ENCODE data around the gene PARVB.

The PARVB gene

DNA sequence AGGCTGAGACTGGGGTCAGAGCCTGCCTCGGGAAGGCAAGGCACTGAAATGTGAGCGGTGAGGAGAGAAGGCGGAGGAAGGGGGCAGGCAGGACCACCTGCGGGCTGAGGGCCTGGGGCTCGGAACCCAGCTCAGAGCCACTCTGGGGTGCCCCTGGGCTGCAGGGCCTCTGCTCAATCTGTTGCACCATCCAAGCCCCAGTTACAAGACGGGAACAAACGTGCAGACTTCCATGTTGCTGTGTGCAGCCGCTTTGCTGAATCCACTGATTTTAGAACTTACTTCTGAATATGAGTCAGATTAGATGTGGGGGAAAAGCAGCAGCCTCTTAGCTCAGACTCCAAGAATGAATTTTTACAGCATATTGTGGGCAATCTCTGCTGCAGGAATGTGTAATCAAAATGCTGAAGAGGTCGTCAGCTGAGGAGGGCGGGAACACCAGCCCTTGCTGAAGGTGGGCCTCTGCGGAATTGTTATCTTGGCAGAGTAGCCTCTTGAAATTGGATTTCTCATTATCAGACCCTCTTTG, 178.2 kb downstream of the PARVB start:
- DNase-seq (ENCODE audit: low read depth), result no peak

DNA sequence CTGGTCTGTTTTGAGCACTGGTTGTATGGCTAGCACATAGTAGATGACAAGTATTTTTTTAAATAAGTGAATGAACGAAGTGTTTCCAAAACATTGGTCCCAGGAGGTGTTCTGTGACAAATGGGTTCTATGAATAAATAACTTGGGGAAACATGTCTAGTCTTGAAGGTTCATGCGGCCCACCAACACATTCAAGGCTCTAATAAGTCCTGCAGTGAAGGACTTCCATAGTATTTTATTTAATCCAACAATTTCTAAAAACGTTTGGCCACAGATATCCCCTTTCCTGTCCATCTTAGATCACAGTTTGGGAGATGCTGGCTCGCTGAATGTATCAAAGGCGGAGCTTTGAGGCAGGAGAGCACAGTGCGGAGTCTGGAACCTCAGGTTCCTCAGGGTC, 179.1 kb downstream of the PARVB start:
- DNase-seq (ENCODE audit: low read depth), result no peak

DNA sequence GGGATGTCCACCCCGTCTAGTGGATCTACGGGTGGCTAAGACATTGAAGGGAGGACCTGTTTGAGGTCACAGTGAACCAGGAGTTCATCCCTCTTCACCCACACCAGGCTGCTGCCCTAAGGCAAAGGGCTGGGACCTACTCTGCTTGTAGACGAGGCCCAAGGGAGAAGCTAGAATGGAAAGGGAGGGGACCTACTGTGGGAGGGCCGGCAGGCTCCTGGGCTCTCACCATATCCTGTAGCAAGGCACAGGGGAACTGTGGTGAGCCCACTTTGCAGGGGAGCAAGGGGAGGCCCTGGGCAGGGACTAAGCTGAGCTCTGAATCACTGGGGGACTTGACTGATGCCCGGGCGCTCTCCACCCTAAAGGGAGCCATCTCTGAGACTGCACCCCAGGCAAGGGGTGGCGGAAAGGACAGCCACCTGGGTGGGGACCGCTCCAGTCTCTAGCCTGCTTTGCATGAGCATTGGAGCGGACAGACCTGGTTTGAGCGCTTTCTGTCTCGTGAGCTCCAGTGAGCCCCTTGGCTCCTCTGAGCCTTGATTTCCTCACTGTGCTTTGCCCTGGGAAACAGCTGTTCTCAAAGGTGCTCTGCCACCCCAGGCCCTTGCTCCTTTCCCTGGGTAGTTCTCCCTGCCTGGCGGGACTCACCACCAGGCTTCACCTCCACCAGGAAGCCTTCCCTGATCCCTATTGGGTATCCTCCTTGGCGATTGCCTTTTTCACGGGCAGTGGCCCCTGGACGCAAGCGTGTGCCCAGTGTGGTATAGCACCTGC, 180.8 kb downstream of the PARVB start:
- no peak for DNase-seq (ENCODE audit: low read depth)

DNA sequence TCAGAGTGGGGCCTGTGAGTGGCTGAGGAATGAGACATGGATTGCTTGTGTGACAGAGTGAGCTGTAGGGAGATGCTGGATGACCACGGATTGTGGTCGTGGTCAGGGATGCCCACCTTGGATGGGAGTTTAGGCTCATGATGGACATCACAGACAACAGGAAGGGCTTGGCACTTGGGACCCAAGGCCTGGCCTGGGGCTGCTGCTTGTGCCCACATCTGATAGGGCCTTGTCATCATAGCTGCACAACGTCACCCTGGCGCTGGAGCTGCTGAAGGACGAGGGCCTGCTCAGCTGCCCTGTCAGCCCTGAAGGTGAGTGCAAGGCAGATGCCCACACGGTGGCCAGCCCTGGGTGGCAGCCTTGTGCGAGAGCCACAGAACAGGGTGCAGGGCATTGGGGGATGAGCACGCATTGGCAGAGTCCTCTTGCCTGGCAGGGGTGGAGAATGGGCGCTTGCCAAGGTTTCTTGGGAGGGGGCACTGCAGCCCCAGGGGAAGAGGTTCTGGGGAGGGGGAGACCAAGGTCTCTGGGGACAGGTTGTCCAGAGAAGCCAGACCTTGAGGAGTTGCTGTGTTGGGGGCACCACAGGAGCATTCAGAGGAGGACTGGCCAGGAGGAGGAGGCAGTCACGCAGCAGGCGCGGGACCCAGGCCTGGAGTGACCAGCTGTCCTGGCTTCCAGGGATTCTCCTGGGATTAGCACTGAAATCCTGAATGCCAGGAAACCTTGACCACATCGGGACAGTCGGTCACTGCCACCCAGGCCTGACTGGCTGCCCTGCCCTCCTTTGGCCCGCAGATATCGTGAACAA, 181.6 kb downstream of the PARVB start:
- no peak for DNase-seq (ENCODE audit: low read depth)

DNA sequence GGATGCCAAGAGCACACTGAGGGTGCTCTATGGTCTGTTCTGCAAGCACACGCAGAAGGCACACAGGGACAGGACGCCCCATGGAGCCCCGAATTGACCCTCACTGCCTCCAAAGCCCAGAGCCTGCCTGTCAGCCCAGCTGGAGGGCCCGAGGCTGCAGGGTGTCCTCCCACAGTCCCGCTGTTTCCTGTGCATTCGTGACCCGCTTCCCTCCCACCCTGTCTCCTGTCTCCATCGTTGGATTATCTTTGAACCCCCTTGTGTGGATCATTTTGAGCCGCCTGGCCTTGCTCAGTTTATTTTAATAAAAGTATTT, 182.2 kb downstream of the PARVB start:
- no peak for DNase-seq (ENCODE audit: low read depth)

DNA sequence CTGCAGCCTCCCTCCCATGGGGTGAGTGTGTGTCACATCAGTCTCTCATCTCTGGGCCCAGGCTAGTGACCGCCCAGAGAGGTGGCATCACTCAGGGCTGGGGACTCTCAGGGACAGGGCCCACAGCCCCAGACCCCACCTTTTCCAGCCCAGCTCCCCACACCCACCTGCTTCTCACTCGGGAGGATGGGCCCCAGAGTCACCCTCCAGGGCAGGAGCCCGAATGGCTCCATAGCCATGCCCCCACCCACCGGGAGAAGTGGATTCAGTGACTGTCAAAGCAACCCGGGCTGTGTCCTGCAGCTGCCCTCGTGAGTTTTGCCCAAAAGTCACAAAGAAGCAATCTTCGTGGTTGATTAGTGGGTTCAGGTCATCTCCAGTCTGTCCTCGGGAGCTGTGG, 182.6 kb downstream of the PARVB start:
- no peak for DNase-seq (ENCODE audit: low read depth)

DNA sequence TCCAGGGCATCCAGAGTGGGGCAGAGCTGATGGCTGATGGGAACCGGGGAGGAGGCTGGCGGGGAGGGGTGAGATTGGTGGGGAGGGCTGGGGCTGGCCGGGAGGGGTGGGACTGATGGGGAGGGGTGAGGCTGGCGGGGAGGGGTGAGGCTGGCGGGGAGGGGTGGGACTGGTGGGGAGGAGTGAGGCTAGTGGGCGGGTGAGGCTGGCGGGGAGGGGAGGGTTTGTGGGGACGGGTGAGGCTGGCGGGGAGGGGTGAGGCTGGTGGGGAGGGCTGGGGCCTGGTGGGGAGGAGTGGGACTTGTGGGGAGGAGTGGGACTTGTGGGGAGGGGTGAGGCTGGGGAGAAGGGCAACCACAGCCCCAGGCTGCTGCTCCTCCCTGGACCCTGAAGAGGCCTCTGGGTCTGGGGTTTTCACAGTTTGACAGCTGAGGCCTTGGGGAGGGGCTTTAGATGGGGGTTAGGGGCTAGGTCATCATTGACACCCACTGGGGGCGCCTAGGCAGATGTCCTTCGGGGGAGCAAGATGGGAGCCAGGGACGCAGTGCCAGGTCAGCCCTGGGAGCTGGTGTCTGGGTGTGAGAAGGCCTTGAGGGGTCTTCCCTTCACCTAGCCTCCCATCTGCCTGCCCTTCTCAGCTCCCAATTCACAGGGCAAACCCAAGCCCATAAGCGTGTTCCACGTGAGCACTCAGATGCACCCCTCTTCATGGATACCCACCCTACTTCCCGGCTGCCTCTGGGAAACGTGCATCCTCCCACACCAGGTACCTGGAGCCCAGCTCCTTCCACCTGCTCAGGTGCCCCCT, 183.3 kb downstream of the PARVB start:
- no peak for DNase-seq (ENCODE audit: low read depth)

DNA sequence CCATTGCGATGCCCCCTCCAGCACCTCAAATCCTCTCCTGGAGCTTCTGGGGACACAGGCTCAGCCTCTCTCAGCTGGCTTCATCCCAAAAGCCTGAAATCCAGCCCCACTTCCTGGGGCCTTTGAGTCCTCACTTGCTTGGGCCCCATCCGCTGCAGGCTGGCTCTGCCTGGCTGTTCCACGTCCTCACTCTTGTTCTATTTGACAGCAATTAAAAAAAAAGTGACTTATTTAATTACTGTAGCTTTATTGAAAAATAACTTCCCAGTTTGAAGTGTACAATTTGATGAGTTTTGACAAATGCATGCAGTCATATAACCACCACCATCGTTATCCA, 183.8 kb downstream of the PARVB start:
- no peak for DNase-seq (ENCODE audit: low read depth)

DNA sequence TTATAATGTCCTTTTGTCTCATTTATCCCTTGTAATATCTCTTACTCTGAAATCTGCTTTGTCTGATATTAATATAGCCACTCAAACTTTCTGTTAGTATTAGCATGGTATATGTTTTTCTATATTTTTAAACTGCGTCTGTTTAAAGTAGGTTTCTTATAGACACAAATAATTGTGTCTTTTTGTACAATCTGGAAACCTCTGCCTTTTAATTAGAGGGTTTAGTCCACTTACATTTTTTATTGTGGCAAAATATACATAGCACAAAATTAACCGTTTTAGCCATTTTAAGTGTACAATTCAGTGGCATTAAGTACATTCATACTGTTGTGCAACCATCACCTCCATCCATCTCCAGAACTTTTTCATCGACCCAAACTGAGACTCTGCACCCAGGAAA, 185.2 kb downstream of the PARVB start:
- DNase-seq (ENCODE audit: low read depth), result no peak

DNA sequence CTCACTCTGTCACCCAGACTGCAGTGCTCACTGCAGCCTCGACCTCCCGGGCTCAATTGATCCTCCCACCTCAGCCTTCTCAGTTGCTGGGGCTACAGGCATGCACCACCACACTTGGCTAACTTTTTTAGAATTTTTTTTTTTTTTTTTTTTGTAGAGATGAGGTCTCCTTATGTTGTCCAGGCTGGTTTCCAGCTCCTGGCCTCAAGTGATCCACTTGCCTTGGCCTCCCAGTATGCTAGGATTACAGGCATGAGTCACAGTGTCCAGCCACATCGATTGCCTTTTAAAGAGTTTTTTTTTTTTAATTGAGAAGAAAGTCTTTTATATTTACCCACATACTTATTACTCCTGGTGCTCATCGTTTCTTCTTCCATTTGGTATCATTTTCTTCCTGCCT, 186.6 kb downstream of the PARVB start:
- DNase-seq (ENCODE audit: low read depth), result no peak

DNA sequence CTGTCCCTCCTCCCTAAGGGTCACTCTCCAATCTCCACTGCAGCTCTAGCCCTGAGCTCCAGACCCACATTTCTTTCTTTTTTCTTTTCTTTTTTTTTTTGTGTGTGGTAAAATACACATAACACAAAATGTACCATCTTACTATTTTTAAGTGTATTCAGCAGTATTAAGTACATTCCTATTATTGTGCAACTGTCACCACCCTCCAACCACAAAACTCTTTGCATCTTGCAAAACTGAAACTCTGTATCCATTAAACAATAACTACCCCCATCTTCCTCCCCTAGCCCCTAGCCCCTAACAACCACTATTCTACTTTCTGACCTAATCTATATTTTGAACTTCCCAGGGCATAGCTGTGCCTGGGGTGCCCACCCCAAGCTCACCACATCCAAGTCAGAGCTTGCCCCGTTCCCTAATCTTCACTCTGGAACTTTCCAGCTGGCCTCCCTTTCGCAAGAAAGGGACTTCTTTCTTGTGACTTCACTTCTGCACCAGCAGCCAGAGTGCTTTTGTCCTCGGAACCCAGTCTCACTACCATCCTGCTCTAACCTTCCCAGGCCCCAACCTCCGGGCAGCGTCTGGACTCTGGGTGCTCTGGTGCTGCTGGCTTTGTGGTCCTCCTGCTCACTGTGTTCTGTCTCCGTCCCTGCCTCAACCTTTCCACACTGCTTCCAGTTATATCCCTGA, 187.3 kb downstream of the PARVB start:
- no peak for DNase-seq (ENCODE audit: low read depth)

DNA sequence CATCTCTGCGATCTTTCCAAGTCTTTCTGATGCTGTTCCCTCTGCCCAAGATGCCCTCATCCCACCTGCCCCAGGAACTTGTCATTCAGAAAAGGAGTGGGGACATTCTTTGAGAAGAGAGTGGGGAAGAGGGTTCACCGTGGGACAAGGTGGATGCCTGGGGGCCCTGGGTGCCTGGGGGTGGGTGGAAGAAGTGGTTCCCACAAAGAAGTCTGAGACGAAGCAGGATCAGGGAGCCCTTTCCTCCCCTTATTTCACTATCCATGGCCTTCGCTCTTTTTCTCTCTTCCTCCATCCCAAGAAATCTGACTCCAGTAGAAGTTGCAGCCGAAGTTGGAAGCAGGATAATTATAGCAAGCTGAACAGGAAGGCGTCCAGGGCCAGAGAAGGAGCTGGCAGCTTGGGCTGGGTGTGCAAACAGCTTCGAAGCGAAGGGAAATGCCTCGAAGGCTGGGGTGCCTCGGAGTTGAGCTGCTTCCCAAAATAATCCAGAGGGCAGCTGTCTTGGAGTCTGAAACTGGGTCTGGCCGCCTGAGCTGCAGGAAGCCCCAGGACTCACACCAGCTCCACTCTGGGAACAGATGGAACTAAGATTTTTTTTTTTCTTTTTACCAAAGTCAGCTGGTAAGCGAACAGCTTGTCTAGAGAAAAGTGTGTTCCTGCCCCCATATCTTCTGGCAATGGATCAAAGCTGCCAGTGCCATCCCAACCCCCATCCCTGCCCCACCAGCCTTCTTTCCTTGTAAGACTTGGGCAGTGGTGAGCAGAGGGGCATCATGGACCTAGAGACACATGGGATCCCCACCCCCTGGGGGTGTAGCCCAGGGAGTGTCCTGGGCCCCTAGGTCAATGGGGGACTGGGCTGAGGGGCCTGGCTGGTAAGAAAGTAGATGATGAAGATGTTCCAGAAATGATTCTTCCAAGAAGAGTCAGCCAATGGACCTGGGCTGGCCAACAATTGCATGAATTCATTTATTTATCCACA, 188.1 kb downstream of the PARVB start:
- no peak for DNase-seq (ENCODE audit: low read depth)

DNA sequence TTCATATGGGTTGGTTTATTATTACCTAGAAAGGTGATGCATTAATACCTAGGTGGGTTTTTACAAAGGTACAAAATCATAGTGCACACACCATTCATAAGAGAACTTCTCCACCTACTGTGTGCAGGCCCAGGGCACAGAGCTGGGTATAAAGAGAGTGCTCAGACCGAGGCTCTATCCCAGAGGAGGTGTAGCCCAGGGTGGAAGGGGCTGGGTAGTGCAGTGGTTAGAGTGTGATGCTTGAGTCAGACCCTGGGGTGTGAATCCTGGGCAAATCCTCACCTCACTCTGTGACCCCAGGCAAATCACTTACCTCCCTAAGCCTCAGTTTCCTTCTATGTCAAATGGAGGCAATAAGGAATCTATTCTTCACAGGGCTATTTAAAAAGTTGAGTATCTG, 188.8 kb downstream of the PARVB start:
- no peak for DNase-seq (ENCODE audit: low read depth)

DNA sequence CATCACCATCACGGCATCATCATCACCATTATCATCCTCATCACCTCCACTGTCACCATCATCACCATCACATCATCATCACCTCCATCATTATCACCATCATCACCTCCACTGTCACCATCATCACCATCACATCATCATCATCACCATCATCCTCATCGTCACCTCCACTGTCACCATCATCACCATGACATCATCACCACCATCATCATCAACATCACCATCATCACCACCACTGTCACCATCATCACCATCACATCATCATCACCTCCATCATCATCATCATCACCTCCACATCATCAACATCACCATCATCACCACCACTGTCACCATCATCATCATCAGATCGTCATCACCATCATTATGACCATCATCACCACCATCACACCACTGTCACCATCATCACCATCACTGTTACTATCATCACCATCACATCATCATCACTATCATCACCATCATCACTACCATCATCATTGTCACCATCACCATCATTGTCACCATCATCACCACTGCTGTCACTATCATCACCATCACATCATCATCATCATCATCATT, 189.5 kb downstream of the PARVB start:
- no peak for DNase-seq (ENCODE audit: low read depth)

DNA sequence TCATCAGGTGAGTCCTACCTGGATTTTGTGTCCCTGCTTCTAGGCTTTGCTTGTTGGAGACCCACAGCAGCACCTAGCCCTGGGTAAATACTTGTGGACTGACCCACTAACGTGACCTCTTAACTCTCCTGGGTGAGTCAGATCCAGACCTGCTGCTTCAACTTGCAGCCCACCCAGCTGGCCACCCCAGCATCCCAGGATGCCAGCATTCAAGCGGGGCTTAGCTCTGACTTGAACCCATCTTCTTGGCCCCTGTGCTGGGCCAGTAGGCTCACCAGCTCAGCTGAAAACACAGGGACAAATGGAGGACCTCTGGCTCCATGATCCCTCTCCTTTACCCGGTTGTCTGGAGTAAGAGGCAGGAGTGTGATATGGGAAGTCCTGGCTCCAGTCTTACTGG, 190.1 kb downstream of the PARVB start:
- no peak for DNase-seq (ENCODE audit: low read depth)

DNA sequence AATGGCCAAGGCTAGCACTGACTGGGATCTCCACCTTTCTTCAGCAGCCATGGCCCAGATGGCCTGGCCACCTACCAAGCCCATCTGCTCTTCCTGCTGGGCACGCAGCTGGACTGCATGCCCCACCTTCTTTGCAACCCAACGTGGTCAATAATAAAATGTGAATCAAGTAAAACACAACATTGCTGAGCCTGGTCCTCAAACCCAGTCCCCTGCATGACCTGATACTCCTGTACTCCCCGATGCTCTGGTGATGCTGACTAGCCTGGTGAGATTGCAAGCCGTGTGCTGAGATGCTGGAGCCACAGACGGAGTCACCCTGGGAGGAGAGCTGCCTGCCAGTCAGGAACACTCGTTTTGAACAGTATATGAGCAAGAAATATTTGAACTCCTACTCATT, 190.7 kb downstream of the PARVB start:
- DNase-seq (ENCODE audit: low read depth), result no peak

DNA sequence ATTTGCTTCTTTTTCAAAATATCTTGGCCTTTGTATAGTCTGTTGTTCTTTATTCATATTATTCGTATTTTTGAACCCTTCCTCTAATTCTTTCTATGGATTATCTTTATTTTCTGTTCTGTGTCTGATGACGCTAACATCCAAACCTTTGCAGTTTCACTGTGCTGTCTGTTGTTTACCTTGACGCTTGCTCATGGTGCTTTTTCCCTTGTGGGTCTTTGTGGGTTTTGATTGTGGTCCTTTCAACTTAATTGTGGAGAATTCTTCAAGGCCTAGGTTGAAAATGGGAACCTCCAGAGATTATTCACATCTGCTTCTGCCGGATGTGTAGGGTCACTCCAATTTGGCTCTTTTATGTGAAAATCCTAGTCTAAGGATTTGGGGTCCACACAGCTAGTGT, 191.2 kb downstream of the PARVB start:
- no peak for DNase-seq (ENCODE audit: low read depth)

DNA sequence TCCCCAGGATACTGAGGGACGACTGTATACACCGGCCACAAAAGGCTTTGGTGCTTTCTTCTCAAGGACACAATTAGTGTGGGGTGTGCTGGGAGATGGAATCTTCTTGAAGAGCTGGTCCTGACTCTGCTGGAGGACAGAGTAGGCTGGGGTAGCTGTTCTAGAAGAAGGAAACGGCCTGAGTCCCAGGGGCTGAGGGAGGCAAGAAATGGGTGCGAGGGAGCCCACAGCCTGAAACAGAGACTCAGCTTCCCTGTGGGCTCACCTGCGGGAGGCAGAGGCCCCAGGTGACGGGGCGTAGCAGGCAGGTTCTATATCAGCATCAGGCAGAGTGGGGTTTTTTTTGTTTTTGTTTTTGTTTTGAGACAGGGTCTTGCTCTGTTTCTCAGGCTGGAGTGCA, 193.2 kb downstream of the PARVB start:
- no peak for DNase-seq (ENCODE audit: low read depth)

DNA sequence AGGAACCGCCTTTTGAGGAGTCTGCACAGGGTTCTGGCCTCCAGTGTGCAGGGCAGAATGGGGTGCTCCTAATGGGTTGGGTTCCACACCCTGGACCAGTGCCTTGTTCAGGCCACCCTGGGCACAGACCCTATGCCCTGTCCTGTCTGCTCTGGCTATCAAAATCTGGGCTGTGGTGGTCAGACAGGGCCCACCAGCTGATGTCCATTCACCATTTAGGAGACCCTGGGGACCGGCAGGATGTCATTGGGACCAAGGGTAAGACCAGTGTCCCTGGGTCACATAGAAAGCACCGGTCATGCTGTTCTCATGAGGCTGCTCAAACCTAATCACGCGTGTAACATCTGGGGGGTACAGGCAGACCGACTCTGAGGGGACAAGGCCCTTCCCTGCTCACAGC, 194.0 kb downstream of the PARVB start:
- no peak for DNase-seq (ENCODE audit: low read depth)

DNA sequence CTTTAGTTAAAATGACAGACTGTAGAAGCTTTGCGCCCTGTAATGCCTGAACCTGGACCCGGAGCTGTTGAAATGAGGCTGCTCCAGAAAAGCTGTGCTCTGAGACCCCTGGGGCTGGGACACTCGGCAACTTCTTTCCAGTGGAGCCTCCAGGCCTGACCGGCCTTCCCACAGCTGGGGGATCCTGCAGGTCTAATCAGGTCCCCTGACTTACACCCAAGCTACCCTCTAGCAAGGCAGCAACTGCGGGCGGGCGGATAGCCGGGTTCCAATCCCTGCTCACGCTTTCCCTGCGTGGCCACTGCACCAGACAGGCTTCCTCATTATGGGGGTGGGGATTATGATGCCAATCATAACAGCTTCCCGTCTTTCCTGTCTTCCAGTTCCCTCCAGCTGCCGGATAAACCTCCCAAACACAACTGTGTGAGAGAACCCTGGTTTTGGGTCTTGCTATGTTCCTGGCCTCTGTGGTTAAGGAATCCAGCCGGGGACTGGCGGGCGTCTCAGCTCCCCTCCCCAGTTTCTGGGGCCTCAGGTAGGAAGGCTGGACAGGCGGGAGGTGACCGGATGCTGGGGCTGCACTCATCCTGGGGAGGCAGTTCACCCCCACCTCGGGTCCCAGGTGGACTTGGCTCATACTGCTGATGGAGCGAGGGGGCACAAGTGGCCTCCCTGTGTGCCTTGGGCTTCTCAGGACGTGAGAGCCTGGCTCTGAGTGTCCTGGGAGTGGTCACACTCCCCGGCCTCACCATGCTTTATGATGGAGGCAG, 195.2 kb downstream of the PARVB start:
- no peak for DNase-seq (ENCODE audit: low read depth)
